Activated gamma-delta T cell treated with Interleukin-2 at 50 U/mL for 16 hours (primary cell): ENCODE results near the gene PCED1B.

Experiments
- DNase-seq: peaks from one replicate; pipeline ENCODE4 v3.0.0-alpha.2; 2020

The PCED1B gene

GRCh38 chr12:47281667-47282171 lies 202.3 kb downstream of the PCED1B start:
- DNase-seq, result no peak

GRCh38 chr12:47282206-47282605 lies 202.8 kb downstream of the PCED1B start:
- no peak for DNase-seq
